GM06990 (cell line): Measurements from ENCODE around the gene GNE.

Experiments used
- DNase-seq: peaks from one replicate; pipeline ENCODE4 v3.0.0-alpha.2; 2011; ENCODE audit not compliant: insufficient read length; ENCODE audit errors: extremely low read depth
- H3K27me3 ChIP-seq: replicated peaks from 2 replicates; pipeline ENCODE4 v1.6.0; 2011; ENCODE audit warnings: low read length; ENCODE audit not compliant: control insufficient read depth, insufficient read depth
- H3K36me3 ChIP-seq: 2 replicates; pipeline ENCODE4 v1.5.1; 2011; ENCODE audit warnings: low read length; ENCODE audit not compliant: control insufficient read depth, insufficient read depth
- H3K4me3 ChIP-seq: replicated peaks from 2 replicates; pipeline ENCODE4 v1.5.1; 2011; ENCODE audit warnings: low read depth, mild to moderate bottlenecking, control low read depth, low read length
- CTCF ChIP-seq: IDR thresholded peaks from 2 replicates; pipeline ENCODE4 v1.5.1; 2011; ENCODE audit warnings: low read length, control low read depth, mild to moderate bottlenecking, inconsistent platforms; ENCODE audit not compliant: insufficient read depth, poor library complexity, severe bottlenecking

The GNE gene

GRCh38 chr9:36218011-36218410, 40.2 kb downstream of the GNE start:
- no peaks in the 10 kb centered on the region for H3K27me3 ChIP-seq
- H3K4me3 ChIP-seq: no peak overlapping the region
- TF ChIP-seq CTCF: no peak
- peaks cover 39% of the 10 kb centered on the region for H3K36me3 ChIP-seq
- no peak for DNase-seq

- Histone ChIP-seq H3K27me3 (no peaks in the 10 kb centered on the region), H3K36me3 (peaks cover 35% of the 10 kb centered on the region), H3K4me3 (no peak overlapping the region)
- DNase-seq: no peak
- no peak for TF ChIP-seq CTCF
These were observed 40.8 kb downstream of the GNE start for GRCh38 chr9:36217256-36217968.

- no peak for DNase-seq
- no peak for TF ChIP-seq CTCF
- Histone ChIP-seq H3K27me3 (no peaks in the 10 kb centered on the region), H3K36me3 (peaks cover 39% of the 10 kb centered on the region), H3K4me3 (no peak overlapping the region)
These were observed 43.7 kb downstream of the GNE start for GRCh38 chr9:36214571-36214970.

- Histone ChIP-seq H3K4me3 (no peak overlapping the region), H3K36me3 (peaks cover 37% of the 10 kb centered on the region), H3K27me3 (no peaks in the 10 kb centered on the region)
- no peak for DNase-seq
- TF ChIP-seq CTCF: no peak
These were observed 44.3 kb downstream of the GNE start for GRCh38 chr9:36213989-36214388.

GRCh38 chr9:36213387-36213786, 44.9 kb downstream of the GNE start:
- no peak for DNase-seq
- Histone ChIP-seq H3K36me3 (peaks cover 38% of the 10 kb centered on the region), H3K4me3 (no peak overlapping the region), H3K27me3 (no peaks in the 10 kb centered on the region)
- no peak for TF ChIP-seq CTCF

GRCh38 chr9:36211510-36211909, 46.7 kb downstream of the GNE start:
- TF ChIP-seq CTCF: no peak
- H3K4me3 ChIP-seq: no peak overlapping the region
- H3K36me3 ChIP-seq: peaks cover 44% of the 10 kb centered on the region
- DNase-seq: no peak
- no peaks in the 10 kb centered on the region for H3K27me3 ChIP-seq
